DOHH2 (cell line): Measurements from ENCODE around the gene RBM38.

Experiments used
- CTCF ChIP-seq: fragments of 200-600 bp; sonication (generic); IDR thresholded peaks from one replicate; pipeline ENCODE4 v1.5.1; 2014; ENCODE audit warnings: antibody characterized with exemption, mild to moderate bottlenecking, low read depth, low read length; ENCODE audit not compliant: poor library complexity, severe bottlenecking
- EZH2phosphoT487 ChIP-seq: fragments of 200-600 bp; sonication (generic); IDR thresholded peaks from 2 replicates; pipeline ENCODE4 v1.6.1; 2017; ENCODE audit warnings: borderline replicate concordance, mild to moderate bottlenecking, antibody characterized with exemption, low read length, moderate library complexity, mixed read lengths

GRCh38 chr20:57422254-57422653 is 31.1 kb downstream of the RBM38 start:
- no peak for TF ChIP-seq CTCF
- TF ChIP-seq EZH2phosphoT487 = no peak
